HG03108 (cell line): ENCODE data around the gene SPTBN2.
"Not testable (repeated sequence)": the region's sequence is repeated elsewhere in the genome, so short reads cannot be mapped to it uniquely, and the experiment has no call there.

Source experiments
- ATAC-seq: cut with Tn5 transposase; IDR thresholded peaks from one replicate; pipeline ENCODE4 v1.9.1; 2021; ENCODE audit warnings: moderate library complexity; ENCODE audit not compliant: unreplicated experiment

The SPTBN2 gene

DNA sequence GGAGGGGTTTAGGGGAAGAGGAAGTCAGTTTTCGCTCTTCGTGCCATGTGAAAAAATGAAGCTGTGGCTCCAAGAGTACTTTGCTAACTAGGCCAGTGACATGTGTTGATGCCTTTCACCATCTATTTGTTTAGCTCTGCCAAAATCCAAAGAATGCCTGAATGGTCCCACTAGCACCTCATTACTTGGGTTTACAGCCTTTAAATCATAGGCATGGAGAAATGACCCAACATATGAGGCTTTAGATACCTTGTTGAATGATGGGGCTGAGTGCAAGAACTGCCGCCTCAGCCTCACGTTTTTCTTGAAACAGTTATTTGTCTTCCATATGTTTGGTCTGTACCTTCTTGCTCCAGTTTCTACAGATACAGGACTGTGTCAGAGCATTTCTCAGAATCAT lies 82.2 kb downstream of the SPTBN2 start:
- ATAC-seq, result no peak

DNA sequence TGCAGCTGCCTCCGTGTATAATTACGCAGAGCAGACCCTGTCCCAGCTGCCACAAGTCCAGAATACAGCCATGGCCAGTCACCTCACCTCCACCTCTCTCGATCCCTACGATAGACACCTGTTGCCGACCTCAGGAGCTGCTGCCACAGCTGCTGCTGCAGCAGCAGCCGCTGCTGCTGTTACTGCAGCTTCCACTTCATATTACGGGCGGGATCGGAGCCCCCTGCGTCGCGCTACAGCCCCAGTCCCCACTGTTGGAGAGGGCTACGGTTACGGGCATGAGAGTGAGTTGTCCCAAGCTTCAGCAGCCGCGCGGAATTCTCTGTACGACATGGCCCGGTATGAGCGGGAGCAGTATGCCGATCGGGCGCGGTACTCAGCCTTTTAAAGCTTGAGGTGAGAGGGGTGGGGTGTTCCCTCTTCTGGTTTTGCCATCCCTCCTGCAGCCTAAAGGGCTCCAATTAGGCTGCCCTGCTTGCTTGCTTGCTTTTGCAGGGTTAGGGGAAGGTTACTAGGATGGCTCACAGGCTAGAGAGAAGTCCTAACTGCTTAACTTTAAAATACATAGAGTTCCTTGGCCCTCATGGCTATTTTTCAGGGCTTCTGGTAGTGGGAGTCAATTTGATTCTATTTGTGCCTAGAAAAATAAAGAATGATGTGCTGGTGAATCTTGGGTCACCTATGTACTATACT lies 85.1 kb downstream of the SPTBN2 start:
- no peak for ATAC-seq

DNA sequence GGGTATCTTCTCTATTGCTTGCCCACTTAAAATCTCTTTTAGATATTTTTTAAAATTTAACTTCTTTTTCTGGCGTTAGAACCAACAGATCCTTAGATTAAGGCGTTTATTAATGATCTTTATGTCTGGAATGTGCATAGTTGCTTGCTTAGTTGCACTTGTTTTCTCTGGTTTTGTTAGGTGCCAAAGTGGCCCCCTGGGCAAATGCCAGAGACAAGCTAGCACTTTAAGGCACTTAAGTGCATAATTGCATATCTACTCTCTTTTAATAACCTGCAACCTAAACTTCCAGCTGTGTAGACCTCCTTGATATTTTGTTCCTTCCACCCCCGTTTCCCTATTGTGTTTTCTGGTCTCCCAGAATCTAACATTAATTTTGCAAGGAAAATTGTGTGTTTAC lies 87.2 kb downstream of the SPTBN2 start:
- no peak for ATAC-seq

DNA sequence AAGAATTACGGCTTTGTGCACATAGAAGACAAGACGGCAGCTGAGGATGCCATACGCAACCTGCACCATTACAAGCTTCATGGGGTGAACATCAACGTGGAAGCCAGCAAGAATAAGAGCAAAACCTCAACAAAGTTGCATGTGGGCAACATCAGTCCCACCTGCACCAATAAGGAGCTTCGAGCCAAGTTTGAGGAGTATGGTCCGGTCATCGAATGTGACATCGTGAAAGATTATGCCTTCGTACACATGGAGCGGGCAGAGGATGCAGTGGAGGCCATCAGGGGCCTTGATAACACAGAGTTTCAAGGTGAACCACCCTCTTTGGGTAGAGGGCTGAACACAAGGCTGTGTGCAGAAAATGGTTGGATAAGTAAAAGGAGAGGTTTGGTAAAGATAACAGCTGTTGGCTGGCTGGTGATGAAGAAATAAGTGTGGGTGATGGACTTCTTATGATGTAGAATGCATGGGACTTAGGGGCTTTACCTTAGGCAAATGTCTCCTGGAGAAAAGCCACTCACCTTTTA lies 89.1 kb downstream of the SPTBN2 start:
- not testable (repeated sequence) for ATAC-seq

DNA sequence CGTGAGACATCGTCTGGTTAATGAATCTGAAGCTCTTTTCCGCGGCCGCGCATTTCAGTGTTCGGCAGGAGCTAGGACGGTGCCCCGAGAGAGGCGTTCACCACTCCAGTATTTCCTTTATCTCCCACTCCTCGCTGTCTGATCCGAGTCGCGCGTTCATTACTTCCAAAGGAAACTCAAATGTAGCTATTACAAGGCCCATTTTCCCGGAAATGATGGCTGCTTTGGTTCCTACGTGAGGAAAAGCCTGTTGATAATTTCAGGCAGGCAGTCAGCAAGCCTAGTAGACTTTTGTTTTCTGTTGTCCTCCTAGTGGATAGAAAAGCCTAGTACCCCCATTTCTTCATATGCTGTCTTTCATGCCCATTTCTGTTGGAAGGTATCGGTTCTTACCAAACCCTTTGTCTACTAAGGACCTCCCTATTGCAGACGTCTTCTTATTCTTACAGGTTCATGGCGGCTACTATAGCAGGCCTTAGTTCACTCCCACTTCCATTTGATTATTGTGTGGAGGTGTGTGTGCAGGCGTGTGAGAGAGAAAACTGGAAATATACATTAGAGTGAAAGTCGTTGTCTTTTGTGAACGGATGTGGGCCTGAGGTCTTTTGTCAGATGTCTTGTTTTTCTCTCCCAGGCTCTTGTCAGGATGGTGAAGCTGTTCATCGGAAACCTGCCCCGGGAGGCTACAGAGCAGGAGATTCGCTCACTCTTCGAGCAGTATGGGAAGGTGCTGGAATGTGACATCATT lies 89.8 kb downstream of the SPTBN2 start:
- no peak for ATAC-seq

DNA sequence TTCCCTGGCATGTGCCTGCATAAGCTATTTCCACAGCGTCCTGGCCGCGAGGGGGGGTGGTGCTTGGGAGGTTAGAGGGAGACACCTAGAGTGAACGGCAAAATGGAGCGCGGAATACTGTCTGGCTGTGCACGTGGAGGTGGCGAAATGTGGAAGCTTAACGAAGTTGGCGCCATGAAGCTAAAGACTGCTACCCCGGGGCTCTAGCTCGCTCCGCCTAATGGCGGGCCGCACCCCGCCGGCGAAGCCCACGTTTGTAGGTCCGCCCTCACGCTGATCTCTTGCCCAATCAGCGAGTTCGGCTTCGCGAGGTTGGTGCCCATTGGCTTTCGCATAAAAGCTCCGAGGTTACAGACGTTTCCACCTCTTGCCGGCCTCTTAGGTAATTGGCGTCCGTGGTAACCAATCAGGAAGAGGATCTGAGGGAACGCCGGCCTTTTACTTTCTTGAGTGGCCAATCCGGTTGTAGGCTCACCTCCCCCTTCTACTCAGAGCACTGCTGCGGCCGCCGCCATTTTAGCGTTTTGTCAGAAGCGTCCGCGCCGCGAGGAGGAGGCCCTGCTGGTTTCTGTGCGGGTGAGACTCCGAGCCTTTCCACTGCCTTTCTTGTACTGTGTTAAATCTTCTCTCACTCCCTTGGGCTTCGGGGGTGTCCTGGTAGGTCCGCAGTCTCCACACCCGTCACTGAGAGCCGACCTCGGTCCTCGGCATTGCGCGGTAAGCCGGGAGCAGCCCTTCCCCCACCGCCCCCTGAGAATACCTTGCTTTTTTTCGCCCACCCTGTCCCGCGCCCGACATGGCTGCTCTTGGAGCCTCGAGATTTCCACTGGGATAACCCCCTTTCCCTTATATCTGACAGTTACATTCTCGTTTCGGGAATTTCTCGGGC lies 90.6 kb downstream of the SPTBN2 start, which contains the start of gene RBM4:
TSS of gene RBM4 (plus strand) at position 527 of the 889 bp plus-strand sequence. CDS start 1,009 bp downstream, outside the sequence.
- peak; percentile 96 for ATAC-seq

DNA sequence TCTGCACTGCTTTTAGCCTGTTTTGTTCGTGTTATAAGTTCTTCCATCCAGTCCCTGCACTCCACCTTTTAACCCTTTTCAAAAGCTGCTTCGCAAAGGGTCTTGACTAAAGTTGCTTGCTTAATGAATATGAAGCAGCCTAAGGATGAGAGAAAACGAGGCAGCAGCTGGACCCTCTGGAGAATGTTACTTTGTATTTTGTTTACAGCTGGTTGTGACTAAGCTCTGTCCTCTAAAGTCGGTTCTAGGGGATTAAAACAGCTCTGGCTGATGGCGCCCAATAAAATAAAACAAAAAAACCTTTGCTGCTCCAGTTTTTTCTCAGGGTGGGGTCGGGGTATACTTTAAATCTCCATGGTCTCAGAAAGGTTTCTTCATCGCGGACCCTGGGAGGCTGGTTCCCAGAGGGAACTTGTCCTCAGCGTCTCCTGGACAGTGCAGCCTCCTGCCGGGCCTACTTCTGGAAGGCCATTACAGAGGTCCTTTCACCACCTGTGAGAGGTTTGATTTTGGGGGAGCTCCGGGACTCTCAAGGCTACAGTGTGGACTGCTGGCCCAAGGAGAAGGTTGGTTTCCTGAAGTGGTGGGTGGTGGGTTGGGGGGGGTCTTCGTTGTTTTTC lies 91.3 kb downstream of the SPTBN2 start:
- no peak for ATAC-seq

DNA sequence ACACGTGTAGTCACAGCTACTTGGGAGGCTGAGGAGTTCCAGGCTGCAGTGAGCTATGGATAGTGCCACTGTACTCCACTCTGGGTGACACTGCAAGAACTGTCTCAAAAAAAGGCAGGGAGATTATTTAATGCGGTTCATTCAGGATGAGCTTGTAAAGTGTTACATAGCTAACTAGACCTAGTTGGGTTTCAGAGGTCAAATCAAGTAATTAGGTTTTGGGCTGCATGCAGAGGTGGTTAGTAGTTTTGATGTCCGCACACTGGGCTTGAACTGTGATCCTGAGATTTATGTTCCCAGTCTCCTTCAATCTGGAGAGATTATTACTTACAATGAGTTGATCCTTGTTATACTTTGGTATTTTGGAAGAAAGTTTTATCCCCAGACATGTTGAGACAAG lies 92.6 kb downstream of the SPTBN2 start:
- no peak for ATAC-seq
